Measurements from ENCODE around the gene ANKS1A.

The ANKS1A gene

DNA sequence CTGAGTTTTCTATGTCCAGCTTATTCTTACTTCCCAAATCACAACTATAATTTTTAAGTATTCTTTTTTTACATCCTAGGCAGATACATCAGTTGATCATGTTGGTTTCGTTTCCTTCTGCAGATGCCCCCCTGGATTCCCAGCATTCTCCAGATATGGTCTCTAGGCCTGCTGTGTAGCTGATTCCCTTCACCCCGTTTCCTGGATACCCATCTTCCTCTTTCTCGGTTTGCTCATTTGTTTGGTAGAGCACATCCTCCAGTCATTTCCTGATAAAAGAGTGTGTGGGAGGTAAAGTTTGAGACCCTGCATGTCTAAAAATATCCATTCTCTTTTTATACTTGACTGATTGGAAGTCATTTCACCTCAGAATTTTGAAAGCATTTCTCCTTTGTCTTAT is 66.4 kb downstream of the ANKS1A start:
- in situ Hi-C loops (cut with MboI; ENCODE audit: low sequenced_read_pairs): no loop called here

- in situ Hi-C loops (cut with MboI; ENCODE audit: low sequenced_read_pairs): no loop called here
Observed at GRCh38 chr6:34957231-34957783, 68.3 kb downstream of the ANKS1A start.

DNA sequence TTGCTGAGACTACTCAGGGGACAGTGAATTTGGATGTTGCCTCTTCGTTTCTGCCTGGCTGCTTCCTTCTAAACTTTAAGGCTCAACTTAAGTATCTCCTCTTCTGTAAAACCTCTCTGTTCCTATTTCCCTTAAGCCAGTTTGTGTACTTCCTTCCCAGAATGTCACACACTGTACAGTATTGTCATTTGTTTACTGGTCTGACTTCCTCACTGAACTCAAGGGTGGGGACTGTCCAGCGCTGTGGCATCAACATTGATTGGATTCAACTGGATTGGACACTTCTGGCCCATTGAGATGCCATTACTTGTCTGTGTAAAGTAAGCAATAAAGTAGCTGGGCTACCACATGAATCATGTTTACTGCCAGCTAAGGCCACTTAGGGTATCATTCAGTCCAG is 69.7 kb downstream of the ANKS1A start:
- in situ Hi-C loops (cut with MboI; ENCODE audit: low sequenced_read_pairs): no loop called here

GRCh38 chr6:34959224-34959623 is 70.2 kb downstream of the ANKS1A start:
- in situ Hi-C loops (cut with MboI; ENCODE audit: low sequenced_read_pairs): no loop called here

DNA sequence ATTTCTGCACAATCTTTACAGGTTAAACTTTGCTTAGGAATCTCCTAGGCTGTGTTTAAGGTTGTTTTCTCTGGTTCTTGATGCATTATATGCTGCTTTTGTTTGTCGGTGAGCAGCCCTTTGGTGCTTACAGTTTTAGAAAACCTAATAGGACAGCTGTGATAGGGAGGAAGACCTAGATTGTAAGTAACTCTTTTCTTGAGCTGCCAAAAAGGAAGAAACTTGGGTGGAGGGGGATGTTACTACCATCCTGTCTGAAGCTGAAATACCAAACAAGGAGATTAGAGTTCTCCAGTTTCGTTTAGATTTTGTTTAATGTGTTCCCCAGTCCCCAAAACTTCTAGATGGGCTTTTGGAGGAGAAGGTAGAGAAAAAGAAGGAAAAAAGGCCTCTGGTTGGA is 72.0 kb downstream of the ANKS1A start:
- in situ Hi-C loops (cut with MboI; ENCODE audit: low sequenced_read_pairs): no loop called here

- in situ Hi-C loops (cut with MboI; ENCODE audit: low sequenced_read_pairs): no loop called here
Observed at GRCh38 chr6:34961574-34961973, 72.5 kb downstream of the ANKS1A start.

GRCh38 chr6:34964564-34964963 is 75.5 kb downstream of the ANKS1A start:
- in situ Hi-C loops (cut with MboI; ENCODE audit: low sequenced_read_pairs): no loop called here

GRCh38 chr6:34967461-34967860 is 78.4 kb downstream of the ANKS1A start:
- in situ Hi-C loops (cut with MboI; ENCODE audit: low sequenced_read_pairs): no loop called here

DNA sequence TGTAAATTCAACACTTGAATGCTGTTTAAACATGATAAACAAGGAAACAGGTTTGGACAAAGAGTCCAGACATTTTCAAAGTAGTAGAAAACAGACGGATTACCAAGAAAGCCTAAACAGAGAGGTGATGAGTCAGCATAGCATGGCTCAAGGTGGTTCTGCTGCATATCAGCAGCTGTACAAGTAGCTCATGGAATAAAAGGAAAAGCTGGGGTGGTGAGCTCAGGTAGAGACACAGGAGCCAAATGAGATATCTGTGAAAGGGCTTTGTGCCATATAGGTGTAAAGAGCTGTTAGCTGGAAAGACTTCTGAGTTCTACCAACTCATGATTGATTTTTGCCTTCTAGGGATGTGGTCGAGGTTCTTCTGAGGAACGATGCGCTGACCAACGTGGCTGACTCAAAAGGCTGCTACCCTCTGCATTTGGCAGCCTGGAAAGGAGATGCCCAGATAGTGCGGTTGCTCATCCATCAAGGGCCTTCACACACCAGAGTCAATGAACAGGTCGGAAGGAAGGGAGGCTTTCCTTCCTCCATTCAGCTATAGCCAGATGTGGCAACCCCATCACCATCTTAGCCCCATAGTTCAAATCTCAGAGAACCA is 80.7 kb downstream of the ANKS1A start:
- in situ Hi-C loops (cut with MboI; ENCODE audit: low sequenced_read_pairs): no loop called here

DNA sequence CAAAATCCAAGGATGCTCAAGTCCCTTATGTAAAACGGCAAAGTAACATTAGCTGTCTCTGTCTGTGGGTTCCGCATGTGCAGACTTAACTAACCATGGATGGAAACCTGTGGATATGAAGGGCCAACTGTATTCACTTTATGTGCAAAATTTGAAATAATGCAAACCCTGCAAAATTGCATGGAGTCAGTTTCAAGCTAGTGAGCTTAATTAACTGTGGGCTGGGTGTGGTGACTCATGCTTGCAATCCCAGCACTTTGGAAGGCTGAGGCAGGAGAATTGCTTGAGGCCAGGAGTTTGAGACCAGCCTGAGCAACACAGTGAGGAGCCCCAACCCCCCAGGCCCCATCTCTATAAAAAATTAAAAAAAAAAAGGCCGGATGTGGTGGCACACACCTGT is 81.4 kb downstream of the ANKS1A start:
- in situ Hi-C loops (cut with MboI; ENCODE audit: low sequenced_read_pairs): no loop called here

DNA sequence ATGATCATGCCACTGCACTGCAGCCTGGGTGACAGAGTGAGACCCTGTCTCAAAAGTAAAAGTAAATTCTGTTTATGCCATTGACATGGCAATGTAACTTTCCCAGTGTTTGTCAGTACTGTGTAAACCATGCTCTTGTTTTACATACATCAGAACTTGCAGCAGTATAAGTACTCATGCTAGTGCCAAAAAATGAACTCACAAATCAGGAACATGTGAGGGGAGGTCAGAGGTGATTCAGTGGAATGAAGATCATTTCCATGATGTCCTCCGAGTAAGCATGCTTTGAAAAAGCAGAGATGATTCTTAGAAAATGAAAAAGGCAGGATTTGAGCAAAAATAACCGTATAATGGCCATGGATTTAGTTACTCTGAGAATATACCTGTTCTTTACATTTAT is 81.9 kb downstream of the ANKS1A start:
- in situ Hi-C loops (cut with MboI; ENCODE audit: low sequenced_read_pairs): no loop called here

- in situ Hi-C loops (cut with MboI; ENCODE audit: low sequenced_read_pairs): no loop called here
Observed at GRCh38 chr6:34973547-34974248, 84.6 kb downstream of the ANKS1A start.

DNA sequence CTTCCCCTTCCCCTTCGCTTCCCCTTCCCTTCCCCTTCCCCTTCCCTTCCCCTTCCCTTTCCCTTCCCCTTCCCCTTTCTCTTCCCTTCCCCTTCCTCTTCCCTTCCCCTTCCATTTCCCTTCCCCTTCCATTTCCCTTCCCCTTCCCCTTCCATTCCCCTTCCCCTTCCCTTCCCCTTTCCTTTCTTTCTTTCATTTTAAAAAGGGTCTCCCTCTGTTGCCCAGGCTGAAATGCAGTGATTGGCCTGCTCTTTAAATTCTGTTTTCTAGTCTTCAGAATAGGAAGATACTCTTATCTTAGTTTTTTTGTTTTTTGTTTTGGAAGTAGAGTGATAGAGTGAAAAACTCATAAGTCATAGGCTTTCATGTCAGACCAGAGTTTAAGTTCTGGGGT is 85.2 kb downstream of the ANKS1A start:
- in situ Hi-C loops (cut with MboI; ENCODE audit: low sequenced_read_pairs): no loop called here

DNA sequence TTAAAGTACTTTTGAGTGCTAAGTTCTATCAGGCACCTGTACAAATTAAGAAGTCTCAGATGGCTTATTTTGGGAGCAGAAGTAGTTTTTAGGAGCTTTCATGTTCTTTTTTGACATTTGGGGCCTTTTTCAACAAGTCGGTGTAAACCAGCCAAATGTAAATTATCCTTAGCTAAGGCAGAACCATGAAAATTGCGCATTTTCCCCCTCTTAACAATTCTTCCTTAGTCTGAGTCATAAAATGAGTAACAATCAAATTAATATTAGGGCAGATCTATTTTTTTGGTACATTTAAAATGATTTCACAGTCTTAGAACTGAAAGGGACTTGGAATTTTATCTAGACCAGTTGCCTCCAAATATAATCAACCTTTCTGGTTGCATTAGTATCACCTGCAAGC is 87.2 kb downstream of the ANKS1A start:
- in situ Hi-C loops (cut with MboI; ENCODE audit: low sequenced_read_pairs): no loop called here

GRCh38 chr6:34979218-34979617 is 90.2 kb downstream of the ANKS1A start:
- in situ Hi-C loops (cut with MboI; ENCODE audit: low sequenced_read_pairs): no loop called here

- in situ Hi-C loops (cut with MboI; ENCODE audit: low sequenced_read_pairs): no loop called here
Observed at GRCh38 chr6:34979994-34980393, 90.9 kb downstream of the ANKS1A start.

DNA sequence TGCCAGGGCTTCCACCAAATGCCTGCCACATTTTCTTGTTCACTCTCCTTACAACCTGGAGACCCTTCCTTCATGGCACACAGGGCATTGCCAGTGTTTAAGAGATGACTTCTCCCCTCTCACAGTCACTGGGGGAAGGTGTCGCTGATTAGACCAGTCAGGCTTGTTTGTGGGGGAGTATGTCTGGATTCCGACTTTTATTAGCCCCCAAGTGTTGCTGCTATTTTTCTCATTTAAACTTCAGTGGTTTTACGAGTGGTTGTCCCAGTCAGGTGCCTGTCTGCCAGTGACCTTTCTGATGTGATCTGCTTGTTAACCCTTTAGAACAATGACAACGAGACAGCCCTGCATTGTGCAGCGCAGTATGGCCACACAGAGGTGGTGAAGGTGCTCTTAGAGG is 92.3 kb downstream of the ANKS1A start:
- in situ Hi-C loops (cut with MboI; ENCODE audit: low sequenced_read_pairs): no loop called here

DNA sequence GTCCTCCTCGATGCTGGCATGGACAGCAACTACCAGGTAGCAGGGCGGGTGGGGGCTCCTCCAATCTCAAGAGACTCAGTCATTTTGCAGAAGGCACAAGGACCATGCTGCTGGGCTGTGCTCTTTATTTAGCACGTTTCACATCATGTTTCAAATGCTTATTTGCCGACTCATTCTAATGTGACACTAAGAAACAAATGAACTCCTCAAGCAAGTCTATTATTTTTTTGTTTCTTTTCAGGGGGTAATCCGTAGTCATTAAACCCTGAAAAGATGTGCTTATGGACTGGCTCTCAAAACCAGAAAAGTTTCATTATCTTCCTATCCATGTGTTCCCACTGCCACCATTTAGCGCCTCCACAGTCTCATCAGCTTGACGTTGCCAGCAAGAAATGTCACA is 92.9 kb downstream of the ANKS1A start:
- in situ Hi-C loops (cut with MboI; ENCODE audit: low sequenced_read_pairs): no loop called here

DNA sequence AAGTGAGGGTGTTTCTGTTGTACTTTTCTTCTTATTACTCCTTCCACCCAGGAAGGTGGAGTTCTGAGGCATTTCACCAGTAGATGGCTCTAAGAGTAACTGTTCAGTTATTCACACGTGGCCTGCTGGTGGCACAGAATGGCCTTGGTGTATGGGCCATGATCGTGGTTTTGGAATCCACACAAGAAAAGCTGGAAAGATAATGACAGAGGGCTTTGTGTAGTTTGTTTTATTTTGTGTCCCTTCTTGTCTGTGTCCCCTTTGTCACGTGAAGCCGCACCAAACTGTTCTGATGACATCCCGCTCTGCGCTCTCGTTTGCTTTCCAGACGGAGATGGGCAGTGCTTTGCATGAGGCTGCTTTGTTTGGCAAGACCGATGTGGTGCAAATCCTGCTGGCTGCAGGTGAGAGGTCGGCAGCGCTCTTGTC is 93.4 kb downstream of the ANKS1A start:
- in situ Hi-C loops (cut with MboI; ENCODE audit: low sequenced_read_pairs): no loop called here

DNA sequence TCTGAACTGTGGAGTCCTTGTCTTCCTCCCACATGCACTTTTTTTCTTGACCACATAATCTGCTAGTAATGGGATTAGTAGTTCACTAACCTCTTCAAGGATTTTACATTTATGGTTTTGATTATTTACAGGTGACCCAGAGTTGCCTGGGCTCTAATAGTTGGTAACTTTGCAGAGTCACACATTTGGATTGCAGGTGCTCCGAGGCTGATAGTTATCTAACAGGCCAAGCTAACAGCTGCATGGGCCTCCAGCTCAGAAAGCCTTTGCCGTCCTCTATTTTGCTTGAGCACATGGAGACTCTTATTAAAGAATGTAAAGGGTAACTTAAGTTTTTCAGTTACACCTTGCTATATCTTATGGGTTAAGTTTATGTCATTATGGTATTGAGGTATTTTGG is 95.4 kb downstream of the ANKS1A start:
- in situ Hi-C loops (cut with MboI; ENCODE audit: low sequenced_read_pairs): no loop called here

DNA sequence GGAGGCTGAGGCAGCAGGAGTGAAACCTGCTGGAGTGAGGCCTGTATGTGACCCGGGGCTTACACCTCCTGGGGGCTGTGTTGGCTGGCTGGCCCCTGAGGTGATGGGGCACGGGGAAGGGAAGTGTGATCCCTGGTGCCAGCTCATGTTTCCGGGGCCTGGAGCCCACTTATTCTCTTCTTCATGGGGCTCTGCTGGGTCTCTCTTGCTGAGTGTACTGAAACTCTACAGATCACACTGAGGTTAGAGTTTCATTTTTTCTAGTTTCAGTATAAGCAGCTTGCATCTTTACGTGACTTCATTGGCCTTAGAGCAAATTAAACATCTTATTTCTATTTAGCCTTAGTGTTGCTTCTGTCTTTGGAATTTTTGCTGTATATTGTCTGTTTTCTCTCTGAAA is 96.2 kb downstream of the ANKS1A start:
- in situ Hi-C loops (cut with MboI; ENCODE audit: low sequenced_read_pairs): no loop called here

DNA sequence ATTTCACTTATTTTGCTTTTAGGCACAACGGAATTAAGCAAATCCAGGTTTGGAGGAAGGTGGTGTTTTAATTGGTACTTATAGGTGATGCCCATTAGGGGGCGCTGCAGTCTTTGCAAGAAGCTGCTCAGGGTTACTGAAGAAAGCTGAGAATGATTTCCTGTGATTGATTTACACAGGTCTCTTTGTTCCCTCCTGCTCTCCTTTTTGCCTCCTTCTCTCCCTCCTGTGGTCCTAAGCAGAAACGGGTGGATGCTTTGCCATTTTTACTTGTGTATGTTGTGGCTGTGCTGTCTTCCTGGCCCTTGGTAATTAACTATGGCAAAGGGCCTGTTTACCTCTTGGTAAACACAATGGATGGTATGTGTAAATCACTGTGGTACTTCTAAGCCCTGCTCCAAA is 97.8 kb downstream of the ANKS1A start:
- in situ Hi-C loops (cut with MboI; ENCODE audit: low sequenced_read_pairs): no loop called here

DNA sequence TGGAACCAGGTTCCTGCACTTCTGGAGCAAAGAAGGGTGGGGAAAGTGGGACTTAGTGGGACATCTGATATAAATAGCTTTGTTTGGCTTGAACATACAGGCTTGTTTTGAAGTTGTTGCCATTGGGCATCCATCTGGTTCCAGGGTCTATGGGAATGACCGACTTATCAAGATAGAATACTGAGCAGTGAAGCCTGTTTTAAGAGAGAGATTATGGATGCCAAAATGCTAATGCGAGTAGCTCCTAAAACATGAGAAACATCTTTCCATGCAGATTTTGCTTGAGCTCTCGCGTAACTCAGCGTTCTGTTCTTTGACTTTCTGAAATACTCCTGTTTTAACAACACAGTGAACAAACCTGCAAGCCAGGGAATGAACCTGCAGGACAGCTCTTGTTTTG is 98.5 kb downstream of the ANKS1A start:
- in situ Hi-C loops (cut with MboI; ENCODE audit: low sequenced_read_pairs): no loop called here

Data from hTERT RPE-1 (cell line).